HG03460 (cell line): ENCODE measurements around the gene ZNF579.
A peak's percentile ranks its signal among the peaks of the same experiment; 100 is the strongest.

Experiments
- ATAC-seq: cut with Tn5 transposase; IDR thresholded peaks from one replicate; pipeline ENCODE4 v1.9.1; 2021; ENCODE audit not compliant: unreplicated experiment

ZNF579 gene

DNA sequence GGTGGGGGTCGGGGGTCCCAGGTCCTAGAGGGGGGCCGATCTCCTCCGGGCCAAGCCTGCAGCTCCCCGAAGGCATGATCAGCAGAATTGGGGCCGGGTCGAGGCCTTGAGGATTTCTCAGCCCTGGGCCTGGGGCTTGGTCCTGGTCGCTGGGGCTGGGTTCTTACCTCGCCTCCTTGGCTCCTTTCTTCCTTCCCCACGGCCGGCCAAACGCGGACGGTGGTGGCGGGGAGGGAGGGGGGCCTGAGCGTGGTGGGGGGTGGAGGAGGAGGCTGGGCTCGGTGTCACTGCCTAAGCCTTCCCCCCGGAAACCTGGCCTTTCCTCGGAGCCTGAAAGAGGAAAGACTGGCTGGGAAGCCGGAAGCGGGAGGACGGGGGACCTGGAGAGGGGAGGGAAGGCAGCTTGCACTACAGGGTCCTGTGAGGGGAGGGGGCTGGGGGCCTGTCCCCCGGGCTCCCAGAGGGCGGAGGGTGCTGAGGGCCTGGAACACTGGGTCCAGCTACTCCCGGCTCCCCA is at the start of gene ZNF579:
ZNF579 (minus strand) TSS at position 221 of the 517 bp plus-strand sequence. CDS start 1,209 bp downstream, outside the sequence.
- no peak for ATAC-seq

DNA sequence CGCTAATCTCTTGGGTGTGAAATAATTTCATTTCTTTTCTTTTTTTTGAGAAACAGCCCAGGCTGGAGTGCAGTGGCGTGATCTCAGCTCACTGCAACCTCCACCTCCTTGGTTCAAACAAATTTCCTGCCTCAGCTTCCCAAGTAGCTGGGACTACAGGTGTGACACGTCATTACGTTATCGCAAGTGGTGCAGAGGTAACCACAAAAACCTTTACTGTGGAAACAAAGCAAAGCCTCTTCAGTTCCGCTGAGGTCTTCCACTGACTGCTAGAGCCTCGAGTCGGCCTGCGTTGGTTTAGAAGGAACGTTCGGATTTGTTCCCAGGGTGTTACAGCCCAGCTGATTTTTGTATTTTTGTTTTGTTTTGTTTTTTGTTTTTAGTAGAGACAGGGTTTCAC is 45.7 kb upstream of the ZNF579 start:
- ATAC-seq = no peak

GRCh38 chr19:55625004-55625326 is 44.3 kb upstream of the ZNF579 start:
- no peak for ATAC-seq

- ATAC-seq = peak; percentile 64
These were observed 43.7 kb upstream of the ZNF579 start, which contains the start of gene ZNF784 for GRCh38 chr19:55624109-55625003. ZNF784 (minus strand) TSS chr19:55624566; CDS start chr19:55624561, 5 bp downstream.

DNA sequence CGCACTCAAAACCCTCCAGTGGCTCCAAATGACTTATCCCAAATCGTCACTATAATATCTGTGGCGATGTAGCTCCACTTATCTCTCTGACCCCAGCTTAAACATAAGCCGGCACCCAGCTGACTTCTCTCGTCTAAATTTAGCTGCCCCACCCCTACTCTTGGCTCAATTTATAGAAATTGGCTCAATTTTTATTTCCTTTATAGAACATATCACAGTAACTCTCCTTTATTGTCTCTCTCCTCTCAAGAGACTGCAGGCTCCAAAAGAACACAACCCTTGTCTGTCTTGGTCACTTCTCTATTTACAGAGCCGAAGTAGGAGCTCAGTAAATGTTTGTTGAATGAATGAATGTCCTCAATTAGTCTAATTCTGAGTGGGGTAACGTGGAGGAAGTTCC is 42.9 kb upstream of the ZNF579 start:
- no peak for ATAC-seq

DNA sequence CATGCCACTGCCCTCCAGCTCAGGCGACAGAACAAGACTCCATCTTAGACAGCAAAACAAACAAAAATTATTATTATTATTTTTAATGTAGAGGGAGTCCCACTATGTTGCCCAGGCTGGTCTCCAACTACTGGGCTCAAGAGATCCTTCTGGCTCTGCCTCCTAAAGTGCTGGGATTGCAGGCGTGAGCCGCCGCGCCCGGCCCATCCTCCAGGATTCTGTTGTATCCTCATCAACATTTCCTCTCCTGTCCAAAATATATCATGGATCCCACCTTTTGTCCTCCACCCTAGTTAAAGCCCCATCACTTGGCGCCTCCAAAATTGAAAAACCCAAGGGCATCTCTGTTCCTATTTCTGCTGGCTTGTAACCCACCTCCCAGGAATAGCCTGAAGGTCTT is 42.5 kb upstream of the ZNF579 start:
- no peak for ATAC-seq

GRCh38 chr19:55622242-55622969 is 41.8 kb upstream of the ZNF579 start:
- ATAC-seq = no peak

DNA sequence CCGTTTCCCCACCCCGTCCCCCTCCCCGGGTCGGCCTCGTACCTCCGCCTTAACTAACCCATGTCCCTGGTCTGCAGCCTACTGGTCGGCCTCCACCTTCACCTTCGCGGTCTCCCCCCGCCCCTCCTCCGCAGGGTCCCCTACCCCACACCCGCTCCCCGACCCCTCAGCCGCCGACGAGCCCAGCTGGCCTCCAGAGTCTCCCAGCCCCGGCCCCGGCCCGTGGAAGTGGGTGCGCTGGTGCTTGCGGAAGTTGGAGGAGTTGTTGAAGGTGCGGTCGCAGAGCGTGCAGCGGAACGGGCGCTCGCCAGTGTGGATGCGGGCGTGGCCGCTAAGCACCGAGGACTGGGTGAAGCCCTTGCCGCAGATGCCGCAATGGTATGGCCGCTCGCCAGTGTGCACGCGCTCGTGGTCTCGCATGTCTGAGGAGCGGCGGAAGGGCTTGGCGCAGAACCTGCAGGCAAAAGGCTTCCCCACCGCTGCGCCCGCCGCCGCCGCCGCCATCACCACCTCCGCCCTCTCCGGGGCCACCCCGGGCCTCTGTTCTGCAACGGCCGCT is 41.1 kb upstream of the ZNF579 start:
- ATAC-seq = no peak

GRCh38 chr19:55621205-55621672 is 40.6 kb upstream of the ZNF579 start:
- ATAC-seq = no peak

GRCh38 chr19:55620410-55621204 is 40.0 kb upstream of the ZNF579 start:
- no peak for ATAC-seq

- no peak for ATAC-seq
These were observed 38.6 kb upstream of the ZNF579 start for GRCh38 chr19:55619286-55619685.

GRCh38 chr19:55618426-55618825 is 37.8 kb upstream of the ZNF579 start:
- no peak for ATAC-seq

- ATAC-seq = no peak
These were observed 36.8 kb upstream of the ZNF579 start for GRCh38 chr19:55617426-55617825.

- ATAC-seq = no peak
These were observed 35.8 kb upstream of the ZNF579 start for GRCh38 chr19:55616395-55616875.

GRCh38 chr19:55615543-55616394 is 35.1 kb upstream of the ZNF579 start:
- no peak for ATAC-seq

DNA sequence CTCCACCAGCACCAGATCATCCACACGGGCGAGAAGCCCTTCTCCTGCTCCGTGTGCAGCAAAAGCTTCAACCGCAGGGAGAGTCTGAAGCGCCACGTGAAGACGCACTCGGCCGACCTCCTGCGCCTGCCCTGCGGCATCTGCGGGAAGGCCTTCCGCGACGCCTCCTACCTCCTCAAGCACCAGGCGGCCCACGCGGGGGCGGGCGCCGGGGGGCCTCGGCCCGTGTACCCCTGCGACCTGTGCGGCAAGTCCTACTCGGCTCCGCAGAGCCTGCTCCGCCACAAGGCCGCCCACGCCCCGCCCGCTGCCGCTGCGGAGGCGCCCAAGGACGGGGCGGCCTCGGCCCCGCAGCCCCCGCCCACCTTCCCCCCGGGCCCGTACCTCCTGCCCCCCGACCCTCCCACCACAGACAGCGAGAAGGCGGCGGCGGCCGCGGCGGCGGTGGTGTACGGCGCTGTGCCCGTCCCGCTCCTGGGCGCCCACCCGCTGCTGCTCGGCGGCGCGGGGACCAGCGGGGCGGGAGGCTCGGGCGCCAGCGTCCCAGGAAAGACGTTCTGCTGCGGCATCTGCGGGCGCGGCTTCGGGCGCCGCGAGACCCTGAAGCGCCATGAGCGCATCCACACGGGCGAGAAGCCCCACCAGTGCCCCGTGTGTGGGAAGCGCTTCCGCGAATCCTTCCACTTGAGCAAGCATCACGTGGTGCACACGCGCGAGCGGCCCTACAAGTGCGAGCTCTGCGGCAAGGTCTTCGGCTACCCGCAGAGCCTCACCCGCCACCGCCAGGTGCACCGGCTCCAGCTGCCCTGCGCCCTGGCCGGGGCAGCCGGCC is 34.3 kb upstream of the ZNF579 start:
- no peak for ATAC-seq

DNA sequence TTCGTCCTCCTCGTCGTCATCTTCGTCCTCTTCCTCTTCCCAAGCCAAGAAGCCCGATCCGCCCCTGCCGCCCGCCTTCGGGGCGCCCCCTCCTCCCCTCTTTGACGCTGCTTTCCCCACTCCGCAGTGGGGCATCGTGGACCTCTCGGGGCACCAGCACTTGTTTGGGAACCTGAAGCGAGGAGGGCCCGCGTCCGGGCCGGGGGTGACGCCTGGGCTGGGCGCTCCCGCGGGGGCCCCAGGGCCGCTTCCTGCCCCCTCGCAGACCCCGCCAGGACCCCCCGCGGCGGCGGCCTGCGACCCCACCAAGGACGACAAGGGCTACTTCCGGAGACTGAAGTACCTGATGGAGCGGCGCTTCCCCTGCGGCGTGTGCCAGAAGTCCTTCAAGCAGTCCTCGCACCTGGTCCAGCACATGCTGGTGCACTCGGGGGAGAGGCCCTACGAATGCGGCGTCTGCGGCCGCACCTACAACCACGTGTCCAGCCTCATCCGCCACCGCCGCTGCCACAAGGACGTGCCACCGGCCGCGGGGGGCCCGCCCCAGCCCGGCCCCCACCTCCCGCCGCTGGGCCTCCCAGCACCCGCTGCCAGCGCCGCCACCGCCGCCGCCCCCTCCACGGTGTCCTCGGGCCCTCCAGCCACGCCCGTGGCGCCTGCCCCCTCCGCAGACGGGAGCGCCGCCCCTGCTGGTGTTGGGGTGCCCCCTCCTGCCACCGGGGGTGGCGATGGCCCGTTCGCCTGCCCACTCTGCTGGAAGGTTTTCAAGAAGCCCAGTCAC is 33.5 kb upstream of the ZNF579 start:
- no peak for ATAC-seq

GRCh38 chr19:55613396-55613795 is 32.7 kb upstream of the ZNF579 start:
- no peak for ATAC-seq
